B cell (primary cell): ENCODE results near the gene KIF1A. TPM values are rescaled to one million over a fixed set of nuclear protein-coding genes. Genes with fewer than 3 reads are reported as not detected.

Source experiments
- ATAC-seq: fragments of 200-7000 bp; cut with Tn5 transposase; one replicate; pipeline ENCODE4 v1.10.0; 2021; ENCODE audit warnings: low read depth, mild to moderate bottlenecking, moderate number of reproducible peaks, moderate library complexity
- CTCF ChIA-PET: fragments of 350-600 bp; sonication (Branson Sonifier 250); formaldehyde crosslinking; loops from one replicate; lab custom pipeline; 2021; ENCODE audit warnings: antibody characterized with exemption, inconsistent platforms; lab: Charles Lee
- POLR2A ChIA-PET: fragments of 350-600 bp; sonication (Branson Sonifier 250); formaldehyde crosslinking; loops from one replicate; lab custom pipeline; 2021; ENCODE audit warnings: antibody characterized with exemption; lab: Charles Lee
- DNase-seq: peaks from one replicate; pipeline ENCODE4 v3.0.0; 2013
- H2AFZ ChIP-seq: 2 replicates; pipeline ENCODE4 v1.6.1; 2012; ENCODE audit warnings: mild to moderate bottlenecking, low read depth, low read length; ENCODE audit not compliant: insufficient read depth, poor library complexity, severe bottlenecking
- H3K27ac ChIP-seq, 2 donors: 1 replicate in 1 of 2; 2 replicates in 1 of 2; pipeline ENCODE4 v1.5.1; 2012 to 2013; ENCODE audit warnings: low read length in 2 of 2, mild to moderate bottlenecking in 2 of 2, moderate library complexity in 1 of 2
- H3K27me3 ChIP-seq, 4 experiments: fragments of 200-600 bp in 1 of 4; sonication (generic) in 1 of 4; replicated peaks in 1 of 4; 1 replicate in 2 of 4; 2 replicates in 2 of 4; pipeline versions ENCODE4 v1.6.1 to v1.7.0; 2013 to 2016; ENCODE audit warnings: low read length in 3 of 4, mild to moderate bottlenecking in 2 of 4, mixed read lengths in 1 of 4, moderate library complexity in 1 of 4; ENCODE audit not compliant: insufficient read depth in 4 of 4, control insufficient read depth in 3 of 4; ENCODE audit errors: control extremely low read depth in 1 of 4
- H3K36me3 ChIP-seq, 2 experiments: replicated peaks in 1 of 2; 1 replicate in 1 of 2; 2 replicates in 1 of 2; pipeline versions ENCODE4 v1.6.1 to v1.7.1; 2013; ENCODE audit warnings: low read length in 1 of 2; ENCODE audit not compliant: insufficient read depth in 2 of 2, control insufficient read depth in 1 of 2; ENCODE audit errors: control extremely low read depth in 1 of 2, extremely low read depth in 1 of 2
- H3K4me1 ChIP-seq, 2 donors: fragments of 200-600 bp in 1 of 2; sonication (generic) in 1 of 2; 1 replicate in 1 of 2; 2 replicates in 1 of 2; pipeline versions ENCODE4 v1.5.1 to v1.6.1; 2013 to 2017; ENCODE audit warnings: low read length in 2 of 2; ENCODE audit not compliant: control insufficient read depth in 2 of 2, insufficient read depth in 2 of 2
- H3K4me2 ChIP-seq: replicated peaks from 2 replicates; pipeline ENCODE3; 2012; ENCODE audit warnings: mild to moderate bottlenecking, low read depth, low read length; ENCODE audit not compliant: poor library complexity, severe bottlenecking
- H3K4me3 ChIP-seq, 5 experiments: fragments of 200-600 bp in 1 of 5; sonication (generic) in 1 of 5; 1 replicate in 3 of 5; 2 replicates in 2 of 5; pipeline versions ENCODE4 v1.5.1 to v1.7.0; 2011 to 2016; ENCODE audit warnings: low read length in 4 of 5, mild to moderate bottlenecking in 4 of 5, low read depth in 2 of 5, control low read depth in 1 of 5, moderate library complexity in 1 of 5; ENCODE audit not compliant: insufficient read depth in 1 of 5; ENCODE audit errors: control extremely low read depth in 1 of 5, extremely low read depth in 1 of 5
- H3K79me2 ChIP-seq: fragments of 200-600 bp; sonication (generic); one replicate; pipeline ENCODE4 v1.6.0; 2016; ENCODE audit warnings: low read length; ENCODE audit not compliant: control insufficient read depth, insufficient read depth
- H3K9ac ChIP-seq: fragments of 200-600 bp; sonication (generic); 2 replicates; pipeline ENCODE4 v1.6.1; 2017; ENCODE audit warnings: mild to moderate bottlenecking, low read length, moderate library complexity
- H3K9me3 ChIP-seq, 3 donors: one replicate each; pipeline versions ENCODE4 v1.6.1 to v1.7.1; 2013; ENCODE audit warnings: low read length in 2 of 3; ENCODE audit not compliant: control insufficient read depth in 2 of 3, insufficient read depth in 1 of 3; ENCODE audit errors: control extremely low read depth in 1 of 3
- H4K20me1 ChIP-seq: 2 replicates; pipeline ENCODE4 v1.6.0; 2012; ENCODE audit warnings: mild to moderate bottlenecking, low read length; ENCODE audit not compliant: insufficient read depth, control insufficient read depth, poor library complexity, severe bottlenecking
- H3K27ac Mint-ChIP-seq: one replicate; pipeline ENCODE4 v1.8.0; 2021; ENCODE audit warnings: mixed read lengths
- H3K27me3 Mint-ChIP-seq: one replicate; pipeline ENCODE4 v1.8.0; 2021; ENCODE audit warnings: mixed read lengths
- H3K4me1 Mint-ChIP-seq: one replicate; pipeline ENCODE4 v1.8.0; 2021; ENCODE audit warnings: mixed read lengths
- H3K4me3 Mint-ChIP-seq: one replicate; pipeline ENCODE4 v1.8.0; 2021; ENCODE audit warnings: mixed read lengths
- H3K9me3 Mint-ChIP-seq: one replicate; pipeline ENCODE4 v1.8.0; 2022; ENCODE audit warnings: mixed read lengths; ENCODE audit not compliant: insufficient read depth
- EZH2 ChIP-seq: IDR thresholded peaks from 2 replicates; pipeline ENCODE4 v1.6.1; 2012; ENCODE audit warnings: borderline replicate concordance, low read depth, mild to moderate bottlenecking, moderate library complexity, low read length; ENCODE audit not compliant: insufficient read depth, poor library complexity, severe bottlenecking
- WGBS: methylation state at CpG from one replicate; pipeline ENCODE4 v1.1.5; 2013; ENCODE audit warnings: missing lambda C conversion rate; ENCODE audit not compliant: insufficient coverage; 5-methylcytosine and 5-hydroxymethylcytosine counted together
- intact Hi-C: fragments of 100-400 bp; cut with micrococcal nuclease; formaldehyde crosslinking; loops from one replicate; pipeline ENCODE4 v1.10.0; 2022
- polyA plus RNA-seq: library from polyadenylated mRNA; depleted of rRNA; stranded (reverse); fragments of >200 nt; gene quantifications from 2 replicates; pipeline ENCODE4 v1.2.3, GENCODE V29; 2012
- total RNA-seq, 2 donors: library from RNA; stranded (reverse); fragments of 120-200 nt in 1 of 2; gene quantifications; 1 replicate in 1 of 2; 2 replicates in 1 of 2; pipeline versions ENCODE4 v1.2.3 to v1.2.4, GENCODE V29; 2013 to 2022
- TF ChIP-seq, protein P1 (sequence below): fragments of 200-600 bp; IDR thresholded peaks from one replicate; pipeline ENCODE4 v1.8.0; 2022; ENCODE audit warnings: antibody characterized with exemption, mild to moderate bottlenecking

Gene KIF1A
- total and polyA plus RNA-seq, 2 donors (not counting 1 experiment from before 2014, with no cell fraction given), result not detected

DNA sequence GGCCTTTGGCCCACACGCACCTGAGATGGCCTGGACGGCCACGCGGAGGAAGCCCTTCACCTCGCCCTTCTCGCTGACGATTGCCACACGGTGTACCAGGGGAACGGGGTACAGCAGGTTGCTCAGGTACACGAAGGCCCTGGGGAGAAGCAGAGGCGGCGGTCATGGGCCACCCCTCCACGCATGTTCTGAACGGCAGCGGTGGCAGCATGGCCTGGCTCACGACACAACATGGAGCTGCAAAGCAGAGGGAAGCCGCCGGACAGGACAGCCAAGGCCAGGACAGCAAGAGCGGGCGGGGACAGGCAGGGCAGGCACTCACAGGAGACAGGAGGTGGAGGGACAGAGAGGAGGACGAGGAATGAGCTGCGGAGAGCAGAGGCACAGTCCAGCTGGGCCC is 69.6 kb downstream of the KIF1A start:
- ChIA-PET POLR2A (no interaction called here), CTCF (no interaction called here)
- no peaks in the 10 kb centered on the region for H3K9me3 Mint-ChIP-seq
- no peaks in the 10 kb centered on the region for H3K79me2 ChIP-seq
- H3K27ac ChIP-seq, result no peak overlapping the region
- DNase-seq (no peak), ATAC-seq (no peak)
- no peak overlapping the region for H3K4me3 Mint-ChIP-seq
- no peaks in the 10 kb centered on the region for H3K27me3 Mint-ChIP-seq
- H3K27ac Mint-ChIP-seq, result no peak overlapping the region
- H3K4me2 ChIP-seq, result no peak overlapping the region
- TF ChIP-seq, protein P1, sequence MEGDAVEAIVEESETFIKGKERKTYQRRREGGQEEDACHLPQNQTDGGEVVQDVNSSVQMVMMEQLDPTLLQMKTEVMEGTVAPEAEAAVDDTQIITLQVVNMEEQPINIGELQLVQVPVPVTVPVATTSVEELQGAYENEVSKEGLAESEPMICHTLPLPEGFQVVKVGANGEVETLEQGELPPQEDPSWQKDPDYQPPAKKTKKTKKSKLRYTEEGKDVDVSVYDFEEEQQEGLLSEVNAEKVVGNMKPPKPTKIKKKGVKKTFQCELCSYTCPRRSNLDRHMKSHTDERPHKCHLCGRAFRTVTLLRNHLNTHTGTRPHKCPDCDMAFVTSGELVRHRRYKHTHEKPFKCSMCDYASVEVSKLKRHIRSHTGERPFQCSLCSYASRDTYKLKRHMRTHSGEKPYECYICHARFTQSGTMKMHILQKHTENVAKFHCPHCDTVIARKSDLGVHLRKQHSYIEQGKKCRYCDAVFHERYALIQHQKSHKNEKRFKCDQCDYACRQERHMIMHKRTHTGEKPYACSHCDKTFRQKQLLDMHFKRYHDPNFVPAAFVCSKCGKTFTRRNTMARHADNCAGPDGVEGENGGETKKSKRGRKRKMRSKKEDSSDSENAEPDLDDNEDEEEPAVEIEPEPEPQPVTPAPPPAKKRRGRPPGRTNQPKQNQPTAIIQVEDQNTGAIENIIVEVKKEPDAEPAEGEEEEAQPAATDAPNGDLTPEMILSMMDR, result no peak
- no peak for TF ChIP-seq EZH2
- no peaks in the 10 kb centered on the region for H3K27me3 ChIP-seq
- 90% methylated on average over 22 of the region's 22 CpGs for WGBS
- no peaks in the 10 kb centered on the region for H3K4me1 ChIP-seq
- no peak overlapping the region for H3K4me3 ChIP-seq
- H3K9me3 ChIP-seq, result no peaks in the 10 kb centered on the region
- no peak overlapping the region for H3K9ac ChIP-seq
- H3K4me1 Mint-ChIP-seq, result no peaks in the 10 kb centered on the region
- H4K20me1 ChIP-seq, result no peaks in the 10 kb centered on the region
- intact Hi-C loops, result no loop called here
- no peaks in the 10 kb centered on the region for H3K36me3 ChIP-seq
- H2AFZ ChIP-seq, result no peak overlapping the region

DNA sequence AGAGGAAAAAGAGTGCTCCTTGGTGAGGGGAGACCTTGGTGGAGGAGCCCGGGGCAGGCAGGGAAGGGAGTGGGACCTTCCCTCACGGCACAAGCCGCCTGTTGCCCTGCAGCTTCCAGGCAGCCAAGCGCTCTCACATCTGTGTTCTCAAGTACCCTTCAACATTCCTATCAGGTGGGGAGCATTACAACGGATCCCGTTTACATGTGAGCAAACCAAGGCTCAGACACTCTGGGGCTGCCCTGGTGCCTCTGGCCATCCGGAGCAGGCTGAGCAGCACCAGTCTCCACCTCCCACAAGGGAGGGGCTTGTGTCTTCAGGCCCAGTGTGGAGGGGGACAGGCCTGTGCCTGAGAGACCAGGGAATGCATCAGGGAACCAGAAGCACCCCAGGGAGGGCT is 70.5 kb downstream of the KIF1A start:
- POLR2A ChIA-PET, result no interaction called here

More for the DNA sequence above, 70.5 kb downstream of the KIF1A start:
- Mint-ChIP-seq H3K27ac (no peak overlapping the region), H3K9me3 (no peaks in the 10 kb centered on the region), H3K4me1 (no peaks in the 10 kb centered on the region), H3K27me3 (no peaks in the 10 kb centered on the region), H3K4me3 (no peak overlapping the region)
- Histone ChIP-seq H3K9ac (no peak overlapping the region), H3K36me3 (no peaks in the 10 kb centered on the region), H3K4me2 (no peak overlapping the region), H3K27me3 (no peaks in the 10 kb centered on the region), H2AFZ (no peak overlapping the region), H3K79me2 (no peaks in the 10 kb centered on the region), H3K4me3 (no peak overlapping the region), H4K20me1 (no peaks in the 10 kb centered on the region), H3K4me1 (no peaks in the 10 kb centered on the region), H3K27ac (no peak overlapping the region), H3K9me3 (no peaks in the 10 kb centered on the region)
- CTCF ChIA-PET, result no interaction called here
- TF ChIP-seq EZH2, result no peak
- TF ChIP-seq, protein P1, result no peak
- intact Hi-C loops, result no loop called here
- DNase-seq, result no peak
- ATAC-seq, result no peak
- WGBS, result 88% methylated on average over 5 of the region's 7 CpGs
